HEK293T (cell line): ENCODE measurements around the gene KAT2A.
A peak's percentile ranks its signal among the peaks of the same experiment; 100 is the strongest.

ENCODE experiments used
- CTCF ChIA-PET: fragments of 350-600 bp; formaldehyde crosslinking; extraction: SDS; loops from one replicate; lab custom pipeline; 2021; ENCODE audit warnings: antibody characterized with exemption, inconsistent platforms; lab: Yijun Ruan, JAX
- POLR2A ChIA-PET: fragments of 350-600 bp; formaldehyde crosslinking; extraction: SDS; loops from one replicate; lab custom pipeline; 2020; ENCODE audit warnings: antibody characterized with exemption, inconsistent platforms; lab: Yijun Ruan, JAX
- DNase-seq: peaks from one replicate; pipeline ENCODE4 v3.0.0; 2012; ENCODE audit warnings: mixed read lengths; ENCODE audit errors: extremely low spot score
- ARNT ChIP-seq: fragments of 450-650 bp; IDR thresholded peaks from 2 replicates; pipeline ENCODE4 v1.6.1; 2017; ENCODE audit warnings: mild to moderate bottlenecking
- BHLHE40 ChIP-seq: fragments of 450-650 bp; IDR thresholded peaks from 2 replicates; pipeline ENCODE4 v1.6.1; 2016; ENCODE audit warnings: mild to moderate bottlenecking, moderate library complexity, borderline replicate concordance
- CTBP1 ChIP-seq: fragments of 450-650 bp; IDR thresholded peaks from 2 replicates; pipeline ENCODE4 v1.6.1; 2016; ENCODE audit warnings: borderline replicate concordance
- ELF4 ChIP-seq: fragments of 450-650 bp; IDR thresholded peaks from 2 replicates; pipeline ENCODE4 v1.6.1; 2017; ENCODE audit warnings: antibody characterized with exemption
- FOXA1 ChIP-seq: fragments of 450-650 bp; IDR thresholded peaks from 2 replicates; pipeline ENCODE4 v1.6.1; 2016; ENCODE audit warnings: mild to moderate bottlenecking
- FOXK2 ChIP-seq: fragments of 450-650 bp; IDR thresholded peaks from 2 replicates; pipeline ENCODE4 v1.6.1; 2016; ENCODE audit warnings: mild to moderate bottlenecking
- FOXM1 ChIP-seq: fragments of 450-650 bp; IDR thresholded peaks from 2 replicates; pipeline ENCODE4 v1.6.1; 2017; ENCODE audit warnings: mild to moderate bottlenecking, borderline replicate concordance
- HDGF ChIP-seq: fragments of 450-650 bp; IDR thresholded peaks from 2 replicates; pipeline ENCODE4 v1.6.1; 2017; ENCODE audit warnings: antibody characterized with exemption, borderline replicate concordance
- L3MBTL2 ChIP-seq: fragments of 450-650 bp; conservative IDR thresholded peaks from 2 replicates; pipeline ENCODE4 v1.6.1; 2016; ENCODE audit warnings: mild to moderate bottlenecking
- LEF1 ChIP-seq: fragments of 450-650 bp; IDR thresholded peaks from 2 replicates; pipeline ENCODE4 v1.6.1; 2017; ENCODE audit warnings: mild to moderate bottlenecking, borderline replicate concordance
- NFRKB ChIP-seq: fragments of 450-650 bp; IDR thresholded peaks from 2 replicates; pipeline ENCODE4 v1.6.1; 2016; ENCODE audit warnings: mild to moderate bottlenecking, moderate library complexity
- SP1 ChIP-seq: fragments of 450-650 bp; IDR thresholded peaks from 2 replicates; pipeline ENCODE4 v1.6.1; 2017
- SUZ12 ChIP-seq: fragments of 450-650 bp; IDR thresholded peaks from 2 replicates; pipeline ENCODE4 v1.6.1; 2016; ENCODE audit warnings: mild to moderate bottlenecking
- TARDBP ChIP-seq: fragments of 450-650 bp; IDR thresholded peaks from 2 replicates; pipeline ENCODE4 v1.6.1; 2016
- ZNF384 ChIP-seq: fragments of 450-650 bp; IDR thresholded peaks from 2 replicates; pipeline ENCODE4 v1.6.1; 2016
- TF ChIP-seq, protein P1 (sequence below): fragments of 450-650 bp; IDR thresholded peaks from 2 replicates; pipeline ENCODE4 v1.6.1; 2016

Gene KAT2A

DNA sequence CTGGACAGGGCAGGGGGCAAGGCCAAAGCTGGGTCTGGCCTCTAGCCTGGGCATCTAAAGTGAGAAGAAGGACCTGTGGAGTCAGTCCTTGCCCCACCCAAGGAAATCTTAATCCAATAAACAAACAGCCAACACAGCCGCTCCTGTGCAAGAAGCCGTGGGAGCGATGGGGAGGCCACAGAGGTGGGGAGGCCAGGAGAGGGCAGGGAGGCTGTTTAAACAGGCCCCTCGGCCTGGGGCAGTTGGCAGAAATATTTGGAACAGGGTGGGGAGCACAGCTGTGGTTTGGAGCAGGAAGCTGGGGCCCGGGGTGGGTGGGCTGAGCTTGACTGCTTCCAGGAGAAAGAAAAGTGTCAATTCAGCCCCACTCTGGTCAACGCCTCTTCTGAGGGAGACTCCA, 28.2 kb downstream of the KAT2A start:
- no peak for TF ChIP-seq ARNT
- TF ChIP-seq L3MBTL2 = no peak
- no peak for TF ChIP-seq HDGF
- TF ChIP-seq SP1 = no peak
- TF ChIP-seq LEF1 = no peak
- TF ChIP-seq NFRKB = no peak
- TF ChIP-seq ELF4 = no peak
- TF ChIP-seq FOXA1 = no peak
- TF ChIP-seq, protein P1, sequence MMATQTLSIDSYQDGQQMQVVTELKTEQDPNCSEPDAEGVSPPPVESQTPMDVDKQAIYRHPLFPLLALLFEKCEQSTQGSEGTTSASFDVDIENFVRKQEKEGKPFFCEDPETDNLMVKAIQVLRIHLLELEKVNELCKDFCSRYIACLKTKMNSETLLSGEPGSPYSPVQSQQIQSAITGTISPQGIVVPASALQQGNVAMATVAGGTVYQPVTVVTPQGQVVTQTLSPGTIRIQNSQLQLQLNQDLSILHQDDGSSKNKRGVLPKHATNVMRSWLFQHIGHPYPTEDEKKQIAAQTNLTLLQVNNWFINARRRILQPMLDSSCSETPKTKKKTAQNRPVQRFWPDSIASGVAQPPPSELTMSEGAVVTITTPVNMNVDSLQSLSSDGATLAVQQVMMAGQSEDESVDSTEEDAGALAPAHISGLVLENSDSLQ = no peak
- DNase-seq = no peak
- CTCF ChIA-PET = interaction anchor here (0.6 to 1.4 kb wide), 3 partner anchors 12 to 184 kb away, joined by 3 to 4 read pairs (median 3); no protein-coding TSS in a partner anchor
- POLR2A ChIA-PET = no interaction called here

DNA sequence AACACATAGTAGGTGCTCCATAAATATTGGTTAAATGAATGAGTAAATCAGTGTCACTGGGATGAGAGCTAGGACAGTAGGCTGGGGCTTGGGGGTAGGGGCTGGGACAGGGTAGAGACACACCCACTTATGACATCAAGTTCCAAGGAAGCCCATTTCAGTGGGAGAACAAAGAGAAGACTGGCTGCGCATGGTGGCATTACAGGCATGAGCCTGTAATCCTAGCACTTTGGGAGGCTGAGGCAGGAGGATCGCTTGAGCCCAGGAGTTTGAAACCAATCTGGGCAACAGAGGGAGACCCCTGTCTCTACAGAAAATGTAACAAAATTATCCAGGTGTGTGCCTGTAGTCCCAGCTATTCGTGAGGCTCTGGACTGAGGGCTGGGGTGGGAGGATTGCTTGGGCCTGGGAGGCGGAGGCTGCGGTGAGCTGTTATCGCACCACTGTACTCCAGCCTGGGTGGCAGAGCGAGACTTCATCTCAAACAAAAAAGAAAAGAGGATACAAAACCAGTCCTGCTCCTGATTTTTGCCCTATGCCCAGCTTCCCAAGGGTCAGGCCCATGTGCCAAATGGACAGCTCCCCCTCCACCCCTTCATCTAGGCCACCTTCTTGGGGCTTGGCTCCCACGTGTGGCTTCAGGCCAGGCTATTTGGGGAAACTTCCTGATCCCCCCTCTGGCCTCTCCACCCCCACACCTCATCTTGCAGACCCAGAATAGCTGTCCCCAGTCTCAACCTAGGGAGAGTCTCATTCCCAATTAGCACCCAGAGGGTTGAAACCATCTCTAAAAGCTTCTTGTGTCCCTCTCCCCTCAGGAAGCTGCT, 30.0 kb downstream of the KAT2A start:
- TF ChIP-seq FOXK2 = no peak
- no peak for TF ChIP-seq ZNF384
- TF ChIP-seq SUZ12 = no peak
- TF ChIP-seq SP1 = no peak
- CTCF ChIA-PET = interaction anchor here (0.5 to 1.2 kb wide), 5 partner anchors 10 to 128 kb away, joined by 3 to 6 read pairs (median 4); no protein-coding TSS in a partner anchor
- POLR2A ChIA-PET = interaction anchor here (0.7 to 1.5 kb wide), 6 partner anchors 15 to 124 kb away, joined by 3 to 5 read pairs (median 4); partner anchors contain the start of genes C17orf113, CNP, DNAJC7 and NKIRAS2
- DNase-seq = no peak

DNA sequence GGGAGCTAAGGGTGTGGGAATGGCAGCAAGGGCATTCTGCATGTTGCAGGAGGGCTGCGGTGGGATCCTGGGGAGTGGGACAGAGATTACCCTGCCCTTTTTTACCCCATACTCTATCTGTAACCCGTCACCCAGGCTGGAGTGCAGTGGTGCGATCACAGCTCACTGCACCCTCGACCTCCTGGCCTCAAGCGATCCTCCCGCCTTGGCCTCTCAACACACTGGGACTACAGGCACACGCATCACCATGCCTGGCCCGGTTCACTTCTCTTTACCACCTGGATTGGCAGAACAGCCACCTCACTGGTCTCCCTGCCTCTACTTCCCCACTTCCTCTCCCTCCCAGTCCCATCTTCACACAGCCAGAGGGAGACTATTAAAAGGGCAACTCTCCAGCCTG, 32.4 kb downstream of the KAT2A start:
- DNase-seq = no peak
- TF ChIP-seq, protein P1 = no peak
- TF ChIP-seq SUZ12 (no peak), CTBP1 (no peak), ELF4 (no peak), L3MBTL2 (no peak), TARDBP (no peak), ARNT (no peak), BHLHE40 (no peak)
- ChIA-PET POLR2A (no interaction called here), CTCF (interaction anchor here (1.5 kb wide), 1 partner anchor 13 kb away, joined by 5 read pairs; no protein-coding TSS in a partner anchor)

DNA sequence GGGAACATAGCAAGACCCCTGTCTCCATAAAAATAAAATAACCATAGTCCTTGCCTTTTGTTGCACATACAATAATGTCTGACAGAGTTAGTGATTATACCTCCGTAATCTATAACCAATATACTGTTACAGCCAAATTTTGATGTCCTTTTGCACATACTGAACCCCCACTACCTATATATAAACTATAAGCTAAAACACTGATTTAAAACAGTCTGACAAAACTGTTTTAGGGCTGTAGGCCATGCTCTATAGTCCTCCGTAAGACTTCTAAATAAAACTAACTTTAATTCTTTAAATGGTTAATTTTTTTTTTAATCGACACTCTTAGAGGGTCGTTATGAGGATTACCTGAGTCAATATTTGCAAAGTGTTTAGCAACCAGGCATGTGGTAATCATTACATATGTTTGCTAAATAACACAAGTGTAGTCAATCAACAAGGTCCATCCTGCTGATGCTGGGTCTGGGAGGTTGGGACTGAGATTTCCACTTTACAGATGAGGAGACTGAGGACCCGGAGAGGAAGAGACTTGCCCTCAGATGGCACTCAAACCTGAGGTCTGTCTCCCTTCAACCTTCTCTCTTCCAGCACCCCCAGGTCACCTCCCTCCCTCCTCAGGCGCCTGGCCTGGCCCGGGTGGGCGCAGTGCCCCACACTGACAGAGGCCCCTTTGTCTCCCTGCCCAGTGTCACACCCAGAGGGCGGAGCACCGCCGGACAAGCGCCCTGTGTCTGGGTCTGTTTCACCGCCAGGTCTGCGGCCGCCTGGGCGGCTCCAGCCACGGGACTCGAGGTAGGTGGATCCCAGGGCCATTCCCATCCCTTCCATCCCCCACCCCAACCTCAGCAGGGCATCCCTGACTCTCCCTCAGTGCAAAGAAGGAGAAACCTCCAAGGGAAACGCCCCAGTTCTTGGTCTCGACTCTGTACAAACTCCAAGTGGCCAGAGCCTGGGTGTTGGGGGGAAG, 33.1 kb downstream of the KAT2A start:
- ChIA-PET CTCF (interaction anchor here (0.6 to 1.5 kb wide), 5 partner anchors 13 to 68 kb away, joined by 3 to 5 read pairs (median 4); partner anchors contain the start of gene NKIRAS2), POLR2A (interaction anchor here (0.6 kb wide), 1 partner anchor 423 kb away, joined by 3 read pairs; no protein-coding TSS in a partner anchor)
- DNase-seq = no peak
- TF ChIP-seq HDGF (no peak), LEF1 (no peak), ARNT (no peak), FOXK2 (no peak), CTBP1 (no peak), SP1 (no peak), SUZ12 (no peak), NFRKB (no peak), ZNF384 (no peak), BHLHE40 (no peak), FOXM1 (no peak), TARDBP (no peak), ELF4 (no peak), FOXA1 (no peak), L3MBTL2 (no peak)
- TF ChIP-seq, protein P1 = no peak

DNA sequence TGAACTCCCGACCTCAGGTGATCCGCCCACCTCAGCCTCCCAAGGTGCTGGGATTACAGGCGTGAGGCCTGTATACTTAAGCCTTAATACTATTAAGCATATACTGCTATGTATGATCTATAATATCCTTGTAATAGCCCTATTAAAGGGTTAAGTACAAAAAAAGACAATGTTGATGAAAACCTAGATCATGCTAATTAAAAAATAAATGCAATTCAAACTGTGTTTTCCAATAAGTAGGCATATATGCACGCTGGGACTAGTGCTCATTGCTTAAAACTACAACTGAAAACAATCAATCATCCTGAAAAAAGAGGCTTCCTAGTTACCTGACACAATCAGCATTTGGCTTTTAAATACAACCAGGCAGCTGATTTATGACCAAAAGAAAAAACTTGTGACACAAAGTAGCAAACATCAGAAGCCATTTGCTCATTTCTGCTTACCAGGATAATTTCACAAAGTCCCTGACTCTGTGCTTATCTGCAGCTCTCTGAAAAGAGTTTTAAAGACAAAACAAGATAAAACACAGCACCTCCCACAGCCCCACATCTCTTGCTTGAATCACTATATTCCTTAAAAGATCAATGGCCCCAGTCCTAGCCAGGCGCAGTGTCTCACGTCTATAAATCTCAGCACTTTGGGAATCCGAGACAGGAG, 34.0 kb downstream of the KAT2A start:
- no peak for DNase-seq
- CTCF ChIA-PET = interaction anchor here (0.6 to 1.4 kb wide), 4 partner anchors 14 to 67 kb away, joined by 3 to 4 read pairs (median 4); partner anchors contain the start of gene NKIRAS2
- TF ChIP-seq CTBP1 (no peak), ARNT (no peak)
- TF ChIP-seq, protein P1 = peak; percentile 87
- POLR2A ChIA-PET = interaction anchor here (0.6 to 1.2 kb wide), 2 partner anchors 11 to 423 kb away, joined by 3 read pairs; partner anchors contain the start of gene ZNF385C
